ENCODE data around the gene ARID1A. TPM values are rescaled to one million over a fixed set of nuclear protein-coding genes. Genes with fewer than 3 reads are reported as not detected.

ARID1A gene
- total and polyA plus RNA-seq, 2 of the 8 experiments (the other 6 are each of a cell fraction or from before 2014, with no cell fraction given), result 52.1 to 103 TPM

DNA sequence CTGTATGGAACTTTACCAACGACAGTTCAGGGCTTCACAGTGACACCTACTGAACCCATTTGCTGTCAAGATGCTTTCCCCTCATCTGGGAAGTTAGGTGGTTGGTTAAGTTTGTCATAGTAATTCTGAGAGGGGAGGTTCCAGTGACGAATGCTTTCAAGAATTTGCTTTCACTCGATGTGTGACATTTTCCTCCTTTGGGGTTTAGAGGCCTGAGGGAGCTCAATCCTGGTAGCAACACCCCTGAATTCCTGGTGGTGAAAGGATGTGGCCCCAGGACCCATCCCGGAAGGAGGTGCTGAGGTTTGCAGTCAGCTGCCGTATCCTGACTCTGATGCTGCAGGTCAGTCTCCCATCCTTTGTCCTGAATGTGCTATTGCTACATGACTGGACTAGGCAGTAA, 94.7 kb downstream of the ARID1A start:
- H3K4ac ChIP-seq (replicated peaks; ENCODE audit: insufficient read length, low read depth, low read length), result no peak overlapping the region
- H3K27me3 ChIP-seq (replicated peaks in 1 of 4; ENCODE audit: control insufficient read depth in 3 of 4, extremely low read depth in 1 of 4, insufficient read depth in 3 of 4, low read length in 3 of 4), result no peaks in the 10 kb centered on the region
- no peak overlapping the region for H4K5ac ChIP-seq (ENCODE audit: insufficient read length, low read depth, low read length)
- no peaks in the 10 kb centered on the region for H3K79me2 ChIP-seq (ENCODE audit: control insufficient read depth in 1 of 2, insufficient read depth in 2 of 2, low read length in 2 of 2)
- no peak overlapping the region for H4K91ac ChIP-seq (replicated peaks; ENCODE audit: insufficient read length, low read length)
- peaks cover 0 to 2% of the 10 kb centered on the region in 2 experiments for H4K20me1 ChIP-seq (replicated peaks in 1 of 2; ENCODE audit: control insufficient read depth in 1 of 2, insufficient read depth in 2 of 2, low read length in 2 of 2)
- H3K36me3 ChIP-seq (ENCODE audit: control insufficient read depth in 2 of 4, insufficient read depth in 4 of 4, low read length in 3 of 4), result peaks cover 0 to 8% (median 6%) of the 10 kb centered on the region in 4 experiments; a peak in 6 of 8 replicates
- H2BK20ac ChIP-seq (ENCODE audit: low read length), result no peak overlapping the region
- H4K8ac ChIP-seq (ENCODE audit: extremely low read depth, insufficient read depth, low read length), result no peak overlapping the region
- POLR2A ChIA-PET (ENCODE audit: partially characterized antibody), result interaction anchor here (0.7 kb wide), 1 partner anchor 17 kb away, joined by 3 read pairs; no protein-coding TSS in a partner anchor
- no peaks in the 10 kb centered on the region for H3K79me1 ChIP-seq (ENCODE audit: low read depth, low read length)
- DNase-seq (ENCODE audit: low read depth in 1 of 2, low spot score in 2 of 2), result no peak
- H3K4me3 ChIP-seq (ENCODE audit: extremely low read depth in 1 of 4, insufficient read depth in 2 of 4, low read depth in 3 of 4, low read length in 4 of 4), result no peak overlapping the region
- H2AK5ac ChIP-seq (ENCODE audit: low read depth, low read length), result no peak overlapping the region
- H2BK12ac ChIP-seq (ENCODE audit: low read depth, low read length), result no peak overlapping the region
- no peak overlapping the region for H3K4me2 ChIP-seq (ENCODE audit: insufficient read depth in 1 of 2, low read depth in 2 of 2, low read length in 2 of 2)
- no peak for FAIRE-seq
- H3K23ac ChIP-seq (ENCODE audit: insufficient read length), result no peak overlapping the region
- peaks cover 3 to 18% (median 12%) of the 10 kb centered on the region in 4 experiments; a peak in 6 of 7 replicates for H3K4me1 ChIP-seq (replicated peaks in 1 of 4; ENCODE audit: control insufficient read depth in 3 of 4, insufficient read depth in 4 of 4, low read length in 3 of 4)
- H3K27ac ChIP-seq (ENCODE audit: low read depth, low read length), result no peak overlapping the region
- no peak overlapping the region for H2BK120ac ChIP-seq (replicated peaks; ENCODE audit: low read depth, low read length)
- CTCF ChIA-PET (ENCODE audit: partially characterized antibody), result interaction anchor here (0.6 to 6.9 kb wide), 22 partner anchors 9 to 189 kb away, joined by 3 to 121 read pairs (median 6); no protein-coding TSS in a partner anchor
- 78% methylated on average over 5 of the region's 5 CpGs; no CpG with 5 or more reads in 1 of the 2 experiments for WGBS, 2 experiments (ENCODE audit: extremely low coverage in 1 of 2, insufficient coverage in 1 of 2, insufficient read length in 1 of 2, insufficient replicate concordance in 2 of 2, low coverage in 1 of 2, low lambda C conversion rate in 2 of 2, missing lambda C conversion rate in 1 of 2)
- no peaks in the 10 kb centered on the region for H3K9me3 ChIP-seq (ENCODE audit: insufficient read depth in 2 of 2, low read depth in 1 of 2, low read length in 1 of 2)
- no peak overlapping the region for H2BK5ac ChIP-seq (ENCODE audit: low read depth, low read length)
- H3K23me2 ChIP-seq (ENCODE audit: low read depth, low read length), result peaks cover 14% of the 10 kb centered on the region
- no peak overlapping the region for H3K18ac ChIP-seq (ENCODE audit: extremely low read depth, low read length)
- H2AFZ ChIP-seq (ENCODE audit: low read length), result no peak overlapping the region
- no peak overlapping the region for H3K56ac ChIP-seq (replicated peaks; ENCODE audit: insufficient read length, low read depth, low read length)
- H2BK15ac ChIP-seq (ENCODE audit: low read length), result no peak overlapping the region
- H3K14ac ChIP-seq (ENCODE audit: insufficient read length), result no peak overlapping the region
- no peak overlapping the region for H3K9ac ChIP-seq (replicated peaks in 1 of 4; ENCODE audit: extremely low read depth in 1 of 4, low read depth in 3 of 4, low read length in 3 of 4)
- TF ChIP-seq TAF1 (IDR thresholded peaks at IDR 0.05; ENCODE audit: low read depth, low read length), result no peak
- TF ChIP-seq, protein P1, sequence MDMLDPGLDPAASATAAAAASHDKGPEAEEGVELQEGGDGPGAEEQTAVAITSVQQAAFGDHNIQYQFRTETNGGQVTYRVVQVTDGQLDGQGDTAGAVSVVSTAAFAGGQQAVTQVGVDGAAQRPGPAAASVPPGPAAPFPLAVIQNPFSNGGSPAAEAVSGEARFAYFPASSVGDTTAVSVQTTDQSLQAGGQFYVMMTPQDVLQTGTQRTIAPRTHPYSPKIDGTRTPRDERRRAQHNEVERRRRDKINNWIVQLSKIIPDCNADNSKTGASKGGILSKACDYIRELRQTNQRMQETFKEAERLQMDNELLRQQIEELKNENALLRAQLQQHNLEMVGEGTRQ (IDR thresholded peaks at IDR 0.05; ENCODE audit: low read length), result no peak
- TF ChIP-seq EGR1 (IDR thresholded peaks at IDR 0.05; ENCODE audit: borderline replicate concordance, low read depth, low read length), result no peak
- TF ChIP-seq BACH1 (IDR thresholded peaks at IDR 0.05; ENCODE audit: low read length), result no peak
- no peak for TF ChIP-seq SUZ12 (IDR thresholded peaks at IDR 0.05; ENCODE audit: low read length)
- no peak for TF ChIP-seq SAP30 (IDR thresholded peaks at IDR 0.05; ENCODE audit: insufficient read depth, insufficient replicate concordance, low read length)
- TF ChIP-seq KDM5A (IDR thresholded peaks at IDR 0.05; ENCODE audit: low read length), result no peak
- no peak for TF ChIP-seq ZNF274 (IDR thresholded peaks at IDR 0.05; ENCODE audit: borderline replicate concordance, extremely low read depth, low read length)
- no peak for TF ChIP-seq MAFK (IDR thresholded peaks at IDR 0.05; ENCODE audit: low read depth, low read length)
- TF ChIP-seq RBBP5 (IDR thresholded peaks at IDR 0.05; ENCODE audit: borderline replicate concordance, low read depth, low read length), result no peak
- TF ChIP-seq FOSL1 (IDR thresholded peaks at IDR 0.05; ENCODE audit: insufficient read depth, low read depth, low read length), result no peak
- TF ChIP-seq, protein P2, sequence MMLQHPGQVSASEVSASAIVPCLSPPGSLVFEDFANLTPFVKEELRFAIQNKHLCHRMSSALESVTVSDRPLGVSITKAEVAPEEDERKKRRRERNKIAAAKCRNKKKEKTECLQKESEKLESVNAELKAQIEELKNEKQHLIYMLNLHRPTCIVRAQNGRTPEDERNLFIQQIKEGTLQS (IDR thresholded peaks at IDR 0.05; ENCODE audit: insufficient read depth, low read depth, low read length), result no peak
- no peak for TF ChIP-seq CREB1 (IDR thresholded peaks at IDR 0.05)

Measured in H1 (cell line).